Measurements from ENCODE around the gene LETMD1. TPM values are rescaled to one million over a fixed set of nuclear protein-coding genes. Genes with fewer than 3 reads are reported as not detected.

The LETMD1 gene
- polyA plus RNA-seq, 3 donors, result 86.4 to 88.1 (median 87.8) TPM

GRCh38 chr12:51025338-51025835, 22.7 kb upstream of the LETMD1 start:
- DNase-seq (ENCODE audit: low read depth in 3 of 3, low spot score in 2 of 3), result no peak

- peak; percentile 71 to 92 (median 83) for DNase-seq (ENCODE audit: low read depth in 3 of 3, low spot score in 2 of 3)
These were observed 22.1 kb upstream of the LETMD1 start, which contains the start of gene SLC11A2 for GRCh38 chr12:51025836-51026638. Gene SLC11A2, minus strand, starts transcription at chr12:51026384. Its CDS starts 15,656 bp downstream, at chr12:51010728.

DNA sequence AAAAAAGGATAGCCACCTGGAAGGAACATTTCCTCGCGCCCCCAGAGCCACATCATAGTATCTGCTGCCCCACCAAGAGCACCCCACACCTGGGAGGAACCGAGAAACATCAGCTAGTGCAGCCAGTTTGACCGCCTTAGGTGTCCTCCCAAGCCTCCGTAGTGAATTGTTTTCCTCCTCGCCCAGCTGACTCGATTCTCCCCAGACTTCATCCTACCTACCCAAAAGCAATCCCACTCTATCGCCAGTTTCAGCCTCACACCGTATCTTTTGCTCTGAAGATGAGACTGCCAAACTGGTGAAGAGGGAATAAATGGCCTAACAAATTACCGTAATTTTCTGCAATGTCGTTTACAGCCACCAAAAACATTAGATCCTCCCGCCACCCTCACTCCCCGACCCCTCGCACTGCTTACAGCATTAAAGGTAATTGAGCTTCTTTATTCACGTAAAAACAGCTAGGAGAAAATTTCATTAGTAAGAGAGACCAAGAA, 20.7 kb upstream of the LETMD1 start:
- DNase-seq (ENCODE audit: low read depth in 3 of 3, low spot score in 2 of 3), result no peak

DNA sequence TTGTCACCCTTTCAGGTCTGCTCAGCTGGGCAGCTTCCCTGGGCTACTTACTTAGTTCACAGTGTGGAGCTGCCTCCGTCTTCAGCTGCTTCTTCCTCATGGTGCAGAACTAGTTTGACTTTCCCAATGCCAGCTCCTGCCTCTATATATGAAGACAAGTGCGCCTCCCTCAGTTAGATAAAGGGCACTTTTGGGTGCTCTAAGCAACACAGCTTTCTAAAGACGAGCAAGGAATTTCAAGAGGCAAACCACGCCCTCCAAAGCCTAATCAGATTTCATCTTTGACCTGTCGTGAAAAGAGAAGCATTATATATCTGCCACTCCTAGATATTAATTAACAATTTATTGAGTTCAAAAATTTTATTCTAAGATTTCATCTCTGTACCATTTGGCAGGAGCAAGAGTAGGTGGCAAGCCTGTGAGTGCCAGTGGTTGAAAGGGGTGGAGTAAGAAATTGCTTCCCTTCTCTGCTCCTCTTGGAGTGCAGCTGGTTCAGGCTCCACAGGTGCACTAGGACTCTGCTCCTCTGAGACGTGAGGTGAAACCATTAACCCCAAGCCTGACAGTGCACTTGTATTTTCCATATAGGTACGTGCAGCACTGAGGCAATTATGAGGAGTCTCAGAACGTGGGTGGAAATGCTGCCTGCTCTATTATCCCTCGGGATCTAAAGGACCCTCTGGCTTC, 19.9 kb upstream of the LETMD1 start:
- no peak for DNase-seq (ENCODE audit: low read depth in 3 of 3, low spot score in 2 of 3)

DNA sequence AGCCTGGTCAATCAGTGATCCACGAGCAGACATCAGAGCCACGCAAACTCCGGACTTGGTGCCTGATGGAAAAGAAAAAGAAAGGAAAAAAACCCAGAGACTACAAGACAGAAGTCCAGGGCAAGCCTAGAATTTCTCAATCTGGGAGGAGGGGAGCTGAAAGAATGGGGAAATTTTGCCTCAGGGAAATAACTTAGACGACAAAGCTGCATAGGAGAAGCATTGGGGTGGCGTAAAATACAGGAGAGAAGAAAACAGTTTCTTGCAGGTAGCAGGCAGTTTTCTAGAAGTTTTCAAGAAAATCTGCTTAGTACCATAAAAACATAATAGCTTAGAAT, 19.3 kb upstream of the LETMD1 start:
- DNase-seq (ENCODE audit: low read depth in 3 of 3, low spot score in 2 of 3), result no peak

- DNase-seq (ENCODE audit: low read depth in 3 of 3, low spot score in 2 of 3), result no peak
These were observed 15.1 kb upstream of the LETMD1 start for GRCh38 chr12:51033048-51033447.

DNA sequence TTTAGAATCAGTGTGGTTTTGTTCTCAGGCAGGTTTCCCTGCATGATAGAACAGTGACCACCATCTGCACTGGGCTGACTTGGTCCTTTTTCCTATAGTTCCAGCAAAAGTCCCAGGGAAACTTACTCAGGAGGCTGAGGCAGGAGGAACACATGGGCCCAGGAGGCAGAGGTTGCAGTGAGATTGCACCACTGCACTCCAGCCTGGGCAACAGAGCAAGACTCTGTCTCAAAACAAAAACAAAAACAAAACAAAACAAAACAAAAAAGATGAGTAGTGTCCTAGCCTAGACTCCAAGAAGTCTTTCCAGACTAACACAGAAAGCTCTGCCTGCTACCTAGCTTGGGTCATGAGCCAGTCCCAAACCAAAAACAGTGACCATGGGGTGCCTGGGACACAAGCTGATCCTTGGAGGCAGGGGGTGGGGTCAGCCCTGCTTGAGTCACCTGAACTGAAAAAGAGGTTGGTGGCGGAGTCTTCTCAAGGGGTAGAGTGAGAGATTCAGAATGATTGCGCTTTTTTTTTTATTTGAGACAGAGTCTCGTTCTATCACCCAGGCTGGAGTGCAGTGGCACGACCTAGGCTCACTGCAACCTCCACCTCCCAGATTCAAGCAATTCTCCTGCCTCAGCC, 14.6 kb upstream of the LETMD1 start:
- no peak for DNase-seq (ENCODE audit: low read depth in 3 of 3, low spot score in 2 of 3)

DNA sequence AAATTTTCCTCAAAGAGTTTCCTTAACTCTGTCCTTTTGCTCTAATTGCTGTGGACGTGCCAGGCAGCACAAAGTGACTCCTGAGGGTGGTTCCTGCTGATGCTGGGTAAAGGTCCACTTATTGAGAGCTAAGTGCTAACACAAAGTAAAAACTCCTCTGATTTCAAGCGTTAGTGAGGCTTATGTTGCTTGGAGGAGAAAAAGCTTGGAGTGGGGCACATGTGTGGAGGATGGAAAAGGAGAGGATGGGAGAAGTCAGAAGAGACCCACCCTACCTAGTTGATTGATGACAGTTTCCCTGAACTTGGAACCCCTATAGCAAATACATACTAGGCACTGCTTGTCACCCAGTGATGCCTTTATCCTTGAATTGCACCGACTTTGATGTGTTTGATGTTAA, 11.8 kb upstream of the LETMD1 start:
- no peak for DNase-seq (ENCODE audit: low read depth in 3 of 3, low spot score in 2 of 3)

DNA sequence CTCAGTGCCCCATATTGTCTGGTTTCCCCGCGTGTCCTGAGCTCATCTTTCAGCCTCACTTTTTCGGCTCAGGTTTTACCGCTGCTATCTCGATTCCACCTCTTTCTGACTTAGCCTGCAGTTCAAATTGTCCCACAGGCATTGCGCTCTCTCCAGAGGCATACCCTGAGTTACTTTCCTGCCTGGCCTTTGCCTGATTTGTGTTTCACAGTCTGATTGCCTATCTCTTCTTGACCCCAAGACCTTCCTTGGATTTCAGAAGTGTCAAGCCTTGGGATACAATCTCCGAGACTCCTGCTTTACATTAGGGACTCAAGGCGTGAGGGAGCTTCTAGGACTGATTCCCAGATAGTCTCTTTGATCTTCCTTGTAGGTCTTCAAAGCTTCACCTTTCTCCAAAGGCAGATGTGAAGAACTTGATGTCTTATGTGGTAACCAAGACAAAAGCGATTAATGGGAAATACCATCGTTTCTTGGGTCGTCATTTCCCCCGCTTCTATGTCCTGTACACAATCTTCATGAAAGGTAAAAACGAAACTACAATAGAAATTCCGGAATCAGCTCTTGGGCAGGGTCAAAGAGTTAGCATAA, 629 bp downstream of the LETMD1 start:
- no peak for DNase-seq (ENCODE audit: low read depth in 3 of 3, low spot score in 2 of 3)

DNA sequence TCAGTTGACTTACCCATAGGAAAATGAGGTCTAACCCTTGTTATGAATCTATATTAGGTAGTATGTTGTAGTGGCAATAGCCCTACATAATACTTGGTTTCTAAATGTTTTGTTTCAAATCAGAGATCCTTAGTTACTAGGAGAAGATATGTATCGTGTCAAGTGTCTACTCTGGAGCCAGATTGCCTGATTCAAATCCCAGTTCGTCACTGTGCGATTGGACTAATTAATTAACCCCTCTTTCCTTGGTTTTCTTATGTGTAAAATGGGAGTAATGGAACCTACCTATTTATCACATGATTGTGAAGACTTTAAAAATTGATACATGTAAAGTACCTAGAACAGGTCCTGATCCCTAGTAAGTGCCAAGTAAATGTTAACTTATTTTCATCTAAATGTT, 1.4 kb downstream of the LETMD1 start:
- no peak for DNase-seq (ENCODE audit: low read depth in 3 of 3, low spot score in 2 of 3)

DNA sequence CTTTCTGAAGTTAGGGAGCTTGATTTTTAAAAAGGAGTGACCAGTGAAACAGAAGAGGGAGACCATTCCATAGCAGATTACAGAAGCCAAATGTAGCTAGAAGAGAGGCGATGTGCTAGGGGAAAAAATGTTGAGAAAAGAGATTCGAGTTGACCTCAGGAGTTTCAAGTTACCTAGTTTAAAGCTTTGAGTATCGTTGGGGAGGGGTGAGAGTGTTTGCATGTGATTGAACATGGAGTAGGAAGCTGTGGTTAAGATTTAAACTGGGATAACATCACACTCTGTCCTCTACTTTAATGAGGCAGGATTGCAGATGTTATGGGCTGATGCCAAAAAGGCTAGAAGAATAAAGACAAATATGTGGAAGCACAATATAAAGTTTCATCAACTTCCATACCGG, 3.7 kb downstream of the LETMD1 start:
- no peak for DNase-seq (ENCODE audit: low read depth in 3 of 3, low spot score in 2 of 3)

- no peak for DNase-seq (ENCODE audit: low read depth in 3 of 3, low spot score in 2 of 3)
These were observed 6.9 kb downstream of the LETMD1 start for GRCh38 chr12:51055060-51055459.

- no peak for DNase-seq (ENCODE audit: low read depth in 3 of 3, low spot score in 2 of 3)
These were observed 8.1 kb downstream of the LETMD1 start for GRCh38 chr12:51056242-51056641.

GRCh38 chr12:51059086-51059485, 11.0 kb downstream of the LETMD1 start:
- DNase-seq (ENCODE audit: low read depth in 3 of 3, low spot score in 2 of 3), result no peak

DNA sequence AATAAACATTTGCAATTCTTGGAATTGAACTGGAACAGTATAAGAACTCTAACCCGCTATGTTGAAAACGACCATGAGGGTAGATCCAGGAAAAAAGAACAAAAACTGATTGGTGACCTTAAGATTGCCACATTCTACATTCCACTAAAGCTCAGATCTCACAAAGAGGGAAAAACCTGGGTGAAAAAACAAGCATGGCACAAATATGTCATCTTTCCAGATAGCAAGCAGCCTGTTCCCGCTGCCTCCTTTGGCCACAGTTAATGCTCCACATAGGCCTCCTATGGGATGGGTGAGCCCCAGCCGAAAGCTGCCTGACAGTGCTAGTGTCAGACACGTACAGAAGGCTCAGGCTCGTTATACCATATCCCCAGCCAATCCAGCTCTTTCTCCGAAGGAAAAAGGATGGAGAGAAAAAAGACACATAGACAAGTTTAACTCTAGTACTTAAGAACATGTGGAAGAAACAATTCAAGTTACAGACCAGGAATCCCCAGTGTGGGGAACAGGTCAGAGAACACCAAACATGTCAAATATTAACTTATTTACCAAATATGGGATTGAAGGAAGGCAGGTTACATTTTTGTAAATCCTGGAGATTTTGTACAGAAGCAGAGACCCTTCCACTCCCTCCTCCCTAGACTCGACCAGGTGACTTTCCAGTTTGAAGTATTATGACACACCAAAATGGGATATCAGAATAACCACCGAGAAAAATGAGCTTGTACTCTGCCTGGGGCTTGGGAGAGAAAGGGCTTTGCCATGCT, 14.7 kb downstream of the LETMD1 start:
- no peak for DNase-seq (ENCODE audit: low read depth in 3 of 3, low spot score in 2 of 3)

GRCh38 chr12:51065530-51065929, 17.4 kb downstream of the LETMD1 start:
- no peak for DNase-seq (ENCODE audit: low read depth in 3 of 3, low spot score in 2 of 3)

DNA sequence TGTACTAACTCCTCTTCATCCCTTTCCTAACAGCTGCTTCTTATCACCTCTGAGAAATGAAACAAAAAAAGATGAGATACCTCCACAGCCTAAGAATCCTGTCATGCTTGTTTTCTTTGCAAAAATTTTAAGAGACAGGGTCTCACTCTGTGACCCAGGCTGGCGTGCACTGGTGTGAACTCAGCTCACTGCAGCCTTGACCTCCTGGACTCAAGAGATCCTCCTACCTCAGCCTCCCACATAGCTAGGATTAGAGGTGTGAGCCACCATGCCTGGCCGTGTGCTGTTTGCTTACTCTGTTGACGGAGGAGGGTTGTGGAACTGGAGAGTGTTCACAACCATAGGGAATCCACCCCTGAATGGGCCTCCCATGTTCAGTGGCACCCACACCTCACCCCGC, 19.1 kb downstream of the LETMD1 start:
- DNase-seq (ENCODE audit: low read depth in 3 of 3, low spot score in 2 of 3), result no peak

- no peak for DNase-seq (ENCODE audit: low read depth in 3 of 3, low spot score in 2 of 3)
These were observed 19.6 kb downstream of the LETMD1 start for GRCh38 chr12:51067771-51068170.

- no peak for DNase-seq (ENCODE audit: low read depth in 3 of 3, low spot score in 2 of 3)
These were observed 21.9 kb downstream of the LETMD1 start for GRCh38 chr12:51070004-51070403.

GRCh38 chr12:51071663-51072062, 23.5 kb downstream of the LETMD1 start:
- DNase-seq (ENCODE audit: low read depth in 3 of 3, low spot score in 2 of 3), result no peak
